Measurements from ENCODE around the gene TBC1D22B. TPM values are rescaled to one million over a fixed set of nuclear protein-coding genes. Genes with fewer than 3 reads are reported as not detected.
A peak's percentile ranks its signal among the peaks of the same experiment; 100 is the strongest.

TBC1D22B gene
- polyA plus RNA-seq, 1 experiment = 9.8 TPM

DNA sequence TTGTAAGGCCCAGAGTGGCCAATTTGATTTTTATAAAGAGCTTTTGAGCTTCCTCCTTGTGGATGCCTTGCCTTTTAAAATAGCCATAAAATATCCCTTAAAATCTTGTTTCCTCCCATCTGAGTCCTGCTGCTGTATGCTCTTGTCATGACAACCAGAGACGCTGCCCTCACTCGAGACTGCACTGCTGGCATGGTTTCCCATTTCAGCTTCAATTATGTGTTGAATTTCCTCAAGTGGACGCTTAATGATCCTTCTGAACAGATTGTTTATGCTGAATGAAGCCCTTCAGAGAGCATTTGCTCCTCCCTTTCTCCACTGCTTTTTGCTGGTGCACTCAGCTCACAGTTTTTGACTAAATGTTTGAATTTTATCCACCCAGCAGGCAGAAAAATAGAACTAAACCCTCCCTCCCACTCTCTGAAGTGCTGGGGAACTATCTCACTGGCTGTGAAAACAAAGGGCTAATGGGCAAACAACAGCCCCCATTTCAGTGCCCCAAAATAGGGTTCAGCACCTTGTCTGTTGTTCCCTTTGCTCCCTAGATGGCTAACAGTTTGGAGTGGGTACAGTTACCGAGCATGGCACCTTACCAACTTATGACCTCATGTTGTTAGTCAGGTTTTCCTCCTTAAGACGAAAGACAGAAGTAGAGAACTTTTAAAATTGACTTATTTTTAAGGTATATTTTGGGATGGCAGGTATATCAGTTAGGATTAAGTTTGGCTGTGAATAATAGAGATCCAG is 50.7 kb downstream of the TBC1D22B start:
- no peaks in the 10 kb centered on the region for H3K27me3 ChIP-seq (ENCODE audit: control insufficient read depth, insufficient read depth, low read length)
- peak overlapping the region; percentile 33 for H3K27ac ChIP-seq (ENCODE audit: low read depth, low read length)
- H3K4me3 ChIP-seq (ENCODE audit: low read depth, low read length) = no peak overlapping the region
- CTCF ChIA-PET = interaction anchor here (1.1 to 1.5 kb wide), 2 partner anchors 17 to 290 kb away, joined by 4 to 7 read pairs; no protein-coding TSS in a partner anchor
- no peak for DNase-seq (ENCODE audit: low read depth, low spot score)
- H3K9me3 ChIP-seq (ENCODE audit: control insufficient read depth, insufficient read depth, low read length) = no peaks in the 10 kb centered on the region
- POLR2A ChIA-PET = no interaction called here
- TF ChIP-seq, protein P1, sequence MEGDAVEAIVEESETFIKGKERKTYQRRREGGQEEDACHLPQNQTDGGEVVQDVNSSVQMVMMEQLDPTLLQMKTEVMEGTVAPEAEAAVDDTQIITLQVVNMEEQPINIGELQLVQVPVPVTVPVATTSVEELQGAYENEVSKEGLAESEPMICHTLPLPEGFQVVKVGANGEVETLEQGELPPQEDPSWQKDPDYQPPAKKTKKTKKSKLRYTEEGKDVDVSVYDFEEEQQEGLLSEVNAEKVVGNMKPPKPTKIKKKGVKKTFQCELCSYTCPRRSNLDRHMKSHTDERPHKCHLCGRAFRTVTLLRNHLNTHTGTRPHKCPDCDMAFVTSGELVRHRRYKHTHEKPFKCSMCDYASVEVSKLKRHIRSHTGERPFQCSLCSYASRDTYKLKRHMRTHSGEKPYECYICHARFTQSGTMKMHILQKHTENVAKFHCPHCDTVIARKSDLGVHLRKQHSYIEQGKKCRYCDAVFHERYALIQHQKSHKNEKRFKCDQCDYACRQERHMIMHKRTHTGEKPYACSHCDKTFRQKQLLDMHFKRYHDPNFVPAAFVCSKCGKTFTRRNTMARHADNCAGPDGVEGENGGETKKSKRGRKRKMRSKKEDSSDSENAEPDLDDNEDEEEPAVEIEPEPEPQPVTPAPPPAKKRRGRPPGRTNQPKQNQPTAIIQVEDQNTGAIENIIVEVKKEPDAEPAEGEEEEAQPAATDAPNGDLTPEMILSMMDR (IDR thresholded peaks at IDR 0.05; ENCODE audit: low read depth, low read length) = no peak

DNA sequence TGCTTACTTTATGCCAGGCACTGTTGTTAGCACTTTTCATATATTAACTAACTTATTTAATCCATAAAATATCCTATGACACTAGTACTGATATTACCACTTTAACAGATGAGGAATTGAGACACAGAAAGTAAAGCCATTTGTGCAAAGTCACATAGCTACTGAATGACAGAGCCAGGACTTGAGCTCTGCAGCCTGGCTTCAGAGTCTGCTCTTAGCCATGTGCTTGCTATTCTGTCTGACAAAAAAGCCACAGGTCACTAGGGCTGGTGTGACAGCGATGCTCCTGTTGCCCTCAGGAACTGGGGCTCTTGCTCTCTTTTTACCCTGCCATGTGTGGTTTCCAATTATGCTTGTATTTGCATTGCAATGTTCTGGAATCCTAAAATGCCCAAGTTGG is 51.5 kb downstream of the TBC1D22B start:
- ChIA-PET POLR2A (no interaction called here), CTCF (interaction anchor here (2.2 kb wide), 1 partner anchor 17 kb away, joined by 16 read pairs; no protein-coding TSS in a partner anchor)
- DNase-seq (ENCODE audit: low read depth, low spot score) = no peak
- TF ChIP-seq, protein P1 (IDR thresholded peaks at IDR 0.05; ENCODE audit: low read depth, low read length) = no peak
- Histone ChIP-seq H3K27ac (ENCODE audit: low read depth, low read length) (no peak overlapping the region), H3K27me3 (ENCODE audit: control insufficient read depth, insufficient read depth, low read length) (no peaks in the 10 kb centered on the region), H3K4me3 (ENCODE audit: low read depth, low read length) (no peak overlapping the region), H3K9me3 (ENCODE audit: control insufficient read depth, insufficient read depth, low read length) (no peaks in the 10 kb centered on the region)

DNA sequence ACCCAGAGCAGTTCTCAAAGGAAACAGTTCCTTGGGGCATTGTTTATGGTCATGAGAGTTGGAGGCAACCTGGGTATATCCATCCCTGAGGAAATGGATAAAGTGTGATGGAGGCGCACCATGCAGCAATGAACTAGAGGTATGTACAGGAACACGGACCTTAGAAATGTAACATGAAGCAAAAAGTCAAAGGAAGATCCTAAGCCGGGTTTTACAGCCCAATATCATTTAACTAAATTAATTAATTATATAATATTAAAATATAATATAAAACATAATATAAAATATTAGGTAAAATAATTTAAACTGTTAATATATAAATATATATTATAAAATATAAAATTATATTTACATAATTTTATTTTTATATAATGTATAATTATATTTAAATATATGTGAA is 52.1 kb downstream of the TBC1D22B start:
- Histone ChIP-seq H3K27me3 (ENCODE audit: control insufficient read depth, insufficient read depth, low read length) (no peaks in the 10 kb centered on the region), H3K4me3 (ENCODE audit: low read depth, low read length) (no peak overlapping the region), H3K9me3 (ENCODE audit: control insufficient read depth, insufficient read depth, low read length) (no peaks in the 10 kb centered on the region), H3K27ac (ENCODE audit: low read depth, low read length) (no peak overlapping the region)
- DNase-seq (ENCODE audit: low read depth, low spot score) = no peak
- CTCF ChIA-PET = interaction anchor here (1.1 to 2.2 kb wide), 2 partner anchors 16 kb away, joined by 3 to 16 read pairs; no protein-coding TSS in a partner anchor
- TF ChIP-seq, protein P1 (IDR thresholded peaks at IDR 0.05; ENCODE audit: low read depth, low read length) = no peak
- POLR2A ChIA-PET = no interaction called here

DNA sequence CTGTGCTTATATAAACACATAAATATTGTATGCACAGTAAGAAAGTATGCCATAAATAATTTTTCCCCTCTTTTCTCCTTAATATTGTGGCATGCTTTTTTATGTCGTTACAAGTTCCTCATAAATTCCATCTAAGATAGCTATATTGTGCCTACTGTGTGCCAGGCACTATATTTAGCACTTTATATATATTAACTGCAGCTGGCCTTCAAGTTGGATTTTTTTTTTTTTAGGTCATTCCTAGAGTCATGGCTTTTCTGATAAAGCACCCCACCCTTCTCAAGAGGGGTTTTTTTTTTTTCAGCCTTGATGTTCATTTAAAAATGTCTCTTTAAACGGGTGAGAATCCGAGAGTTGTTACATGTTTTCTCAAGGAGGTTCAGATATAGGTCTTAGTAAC is 53.4 kb downstream of the TBC1D22B start:
- Histone ChIP-seq H3K4me3 (ENCODE audit: low read depth, low read length) (no peak overlapping the region), H3K9me3 (ENCODE audit: control insufficient read depth, insufficient read depth, low read length) (no peaks in the 10 kb centered on the region), H3K27ac (ENCODE audit: low read depth, low read length) (no peak overlapping the region), H3K27me3 (ENCODE audit: control insufficient read depth, insufficient read depth, low read length) (no peaks in the 10 kb centered on the region)
- CTCF ChIA-PET = interaction anchor here (0.9 to 2.2 kb wide), 3 partner anchors 15 to 289 kb away, joined by 3 to 16 read pairs (median 3); no protein-coding TSS in a partner anchor
- POLR2A ChIA-PET = no interaction called here
- DNase-seq (ENCODE audit: low read depth, low spot score) = no peak
- TF ChIP-seq, protein P1 (IDR thresholded peaks at IDR 0.05; ENCODE audit: low read depth, low read length) = no peak
